NCI-H748 (cell line): ENCODE measurements around the gene SERPING1.
"Not testable (repeated sequence)": the region's sequence is repeated elsewhere in the genome, so short reads cannot be mapped to it uniquely, and the experiment has no call there.

ENCODE experiments used
- DNase-seq: peaks from one replicate; lab custom pipeline; 2025; ENCODE audit not compliant: unreplicated experiment; lab: John Stamatoyannopoulos, UW

The SERPING1 gene

DNA sequence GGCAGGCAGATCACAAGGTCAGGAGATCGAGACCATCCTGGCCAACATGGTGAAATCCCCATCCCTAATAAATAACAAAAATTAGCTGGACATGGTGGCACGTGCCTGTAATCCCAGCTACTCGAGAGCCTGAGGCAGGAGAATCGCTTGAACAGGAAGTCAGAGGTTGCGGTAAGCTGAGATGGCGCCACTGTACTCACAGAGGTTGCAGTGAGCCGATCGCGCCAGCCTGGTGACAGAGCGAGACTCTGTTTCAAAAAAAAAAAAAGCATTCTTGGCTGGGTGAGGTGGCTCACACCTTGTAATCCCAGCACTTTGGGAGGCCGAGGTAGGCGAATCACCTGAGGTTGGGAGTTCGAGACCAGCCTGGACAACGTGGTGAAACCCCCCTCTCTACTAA, 54.7 kb downstream of the SERPING1 start:
- DNase-seq: not testable (repeated sequence)

DNA sequence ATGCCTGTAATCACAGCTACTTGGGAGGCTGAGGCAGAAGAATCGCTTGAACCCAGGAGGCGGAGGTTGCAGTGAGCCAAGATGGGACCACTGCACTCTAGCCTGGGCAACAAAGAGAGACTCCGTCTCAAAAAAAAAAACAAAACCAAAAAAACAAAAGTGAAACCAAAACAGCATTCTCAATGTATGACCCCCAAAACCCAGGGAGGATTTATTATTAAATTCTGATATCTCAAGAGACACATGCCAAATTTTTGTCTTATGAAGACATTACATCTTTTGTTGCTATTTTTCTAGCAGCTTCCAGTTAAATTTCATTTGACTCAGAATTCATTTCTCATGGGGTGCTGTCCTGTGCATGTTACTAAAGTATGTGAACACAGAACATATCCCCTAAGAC, 55.2 kb downstream of the SERPING1 start:
- DNase-seq: no peak

DNA sequence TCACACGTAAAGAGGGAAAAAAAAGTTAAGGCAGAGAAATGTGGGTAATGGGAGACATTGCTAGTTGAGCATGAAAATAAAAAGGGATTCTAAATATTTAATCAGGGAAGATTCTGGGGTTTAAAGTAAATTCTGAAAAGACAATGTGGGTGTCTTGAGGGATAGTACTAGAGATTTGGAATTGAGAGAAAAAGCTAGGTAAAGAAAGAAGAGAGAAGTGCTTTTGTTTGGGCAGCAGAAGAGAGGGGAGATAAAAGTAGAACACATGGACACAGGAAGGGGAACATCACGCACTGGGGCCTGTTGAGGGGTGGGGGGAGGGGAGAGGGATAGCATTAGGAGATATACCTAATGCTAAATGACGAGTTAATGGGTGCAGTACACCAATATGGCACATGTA, 55.7 kb downstream of the SERPING1 start:
- no peak for DNase-seq

DNA sequence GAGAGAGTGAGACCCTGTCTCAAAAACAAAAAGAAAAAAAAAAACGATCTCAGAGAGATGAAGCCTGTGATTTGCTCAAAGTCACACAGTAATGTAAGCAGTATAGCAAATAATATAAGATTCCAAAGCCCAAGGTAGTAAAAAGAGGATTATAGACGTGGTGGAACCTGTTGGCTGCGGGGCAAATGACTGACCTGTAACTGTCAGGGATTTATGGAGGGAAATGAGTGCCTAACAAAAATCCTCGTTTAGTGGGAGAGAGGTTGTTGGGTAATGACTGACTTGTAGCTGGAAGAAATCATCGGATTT, 59.4 kb downstream of the SERPING1 start:
- DNase-seq: no peak

DNA sequence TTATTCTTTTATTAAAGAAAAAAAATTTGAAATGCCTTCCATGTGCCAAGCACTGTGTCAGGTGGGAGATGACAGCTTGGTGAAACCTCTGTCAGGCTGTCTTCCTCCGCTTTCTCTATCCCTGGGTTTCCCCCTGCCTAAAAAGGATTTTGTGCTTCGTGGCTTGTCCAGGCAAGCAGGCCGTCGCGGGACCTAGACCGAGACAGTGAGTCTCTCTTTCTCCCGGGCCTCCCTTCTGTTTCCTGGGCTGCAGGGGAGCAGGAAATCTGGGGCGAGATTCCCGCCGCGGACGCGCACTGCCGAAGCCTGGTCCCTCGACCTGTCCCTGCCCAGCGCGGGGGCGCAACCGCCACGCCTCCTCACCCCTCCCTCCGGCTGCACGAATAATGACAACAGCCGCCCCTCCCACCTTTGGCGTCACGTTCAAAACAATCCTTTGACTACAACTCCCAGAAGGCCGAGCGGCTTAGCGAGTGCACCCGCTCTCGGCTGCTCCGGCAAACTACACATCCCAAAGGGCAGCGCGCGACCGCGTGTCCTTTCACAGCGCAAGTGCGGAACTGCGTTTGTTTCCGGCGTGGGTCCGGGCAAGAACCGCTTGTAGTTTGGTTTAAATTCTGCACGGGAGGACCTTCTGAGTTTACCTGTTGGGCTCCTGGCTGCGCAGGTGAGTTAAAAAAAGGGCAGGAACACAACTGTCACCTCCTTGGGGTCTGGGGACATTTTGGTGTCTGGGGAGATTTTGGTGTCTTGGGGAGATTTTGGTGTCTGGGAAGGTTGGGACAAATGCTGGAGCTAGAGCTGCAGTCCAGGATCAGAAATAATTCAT, 59.9 kb downstream of the SERPING1 start, which contains the start of gene CLP1:
Gene CLP1, plus strand, starts transcription at position 569 of the 829 bp plus-strand sequence. CDS start 1,715 bp downstream, outside the sequence.
- DNase-seq: peak; percentile 99

DNA sequence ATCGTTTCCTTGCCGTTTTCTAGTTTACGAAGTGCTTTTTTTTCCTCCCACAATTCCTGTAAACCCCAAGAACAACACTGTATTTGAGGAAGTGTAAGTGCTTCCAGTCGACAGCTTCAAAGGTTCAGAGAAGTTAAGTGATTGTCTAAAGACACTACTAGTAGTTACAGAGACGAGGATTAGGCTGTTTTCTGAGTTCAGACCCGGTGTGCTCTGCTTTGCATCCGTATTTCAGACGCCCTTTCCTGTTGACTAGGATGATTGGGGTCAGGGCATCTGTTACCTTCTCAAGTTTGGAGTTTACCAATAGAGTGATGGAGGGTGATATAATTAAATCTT, 60.5 kb downstream of the SERPING1 start:
- DNase-seq: peak; percentile 29

DNA sequence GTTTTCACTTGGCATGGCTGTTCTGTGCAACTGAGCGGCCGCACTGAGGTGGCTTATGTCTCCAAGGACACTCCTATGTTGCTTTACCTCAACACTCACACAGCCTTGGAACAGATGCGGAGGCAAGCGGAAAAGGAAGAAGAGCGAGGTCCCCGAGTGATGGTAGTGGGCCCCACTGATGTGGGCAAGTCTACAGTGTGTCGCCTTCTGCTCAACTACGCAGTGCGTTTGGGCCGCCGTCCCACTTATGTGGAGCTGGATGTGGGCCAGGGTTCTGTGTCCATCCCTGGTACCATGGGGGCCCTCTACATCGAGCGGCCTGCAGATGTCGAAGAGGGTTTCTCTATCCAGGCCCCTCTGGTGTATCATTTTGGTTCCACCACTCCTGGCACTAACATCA, 62.2 kb downstream of the SERPING1 start:
- no peak for DNase-seq

DNA sequence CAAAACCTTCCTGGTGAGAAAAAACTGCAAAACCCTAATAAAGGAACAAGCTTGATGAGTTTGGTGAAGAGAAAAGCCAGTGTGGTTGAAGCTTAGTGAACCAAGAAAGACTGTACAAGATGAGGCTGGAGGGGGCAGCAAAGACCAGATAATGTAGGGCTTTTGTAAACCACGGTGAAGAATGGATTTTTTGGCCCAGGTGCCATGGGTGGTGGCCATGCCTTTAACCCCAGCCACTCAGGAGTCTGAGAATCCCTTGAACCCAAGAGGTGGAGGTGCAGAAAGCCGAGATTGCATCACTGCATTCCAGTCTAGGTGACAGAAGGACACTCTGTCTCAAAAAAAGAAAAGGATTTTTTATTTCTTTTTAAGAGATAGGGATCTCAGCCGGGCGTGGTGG, 65.4 kb downstream of the SERPING1 start:
- peak; percentile 2 for DNase-seq

DNA sequence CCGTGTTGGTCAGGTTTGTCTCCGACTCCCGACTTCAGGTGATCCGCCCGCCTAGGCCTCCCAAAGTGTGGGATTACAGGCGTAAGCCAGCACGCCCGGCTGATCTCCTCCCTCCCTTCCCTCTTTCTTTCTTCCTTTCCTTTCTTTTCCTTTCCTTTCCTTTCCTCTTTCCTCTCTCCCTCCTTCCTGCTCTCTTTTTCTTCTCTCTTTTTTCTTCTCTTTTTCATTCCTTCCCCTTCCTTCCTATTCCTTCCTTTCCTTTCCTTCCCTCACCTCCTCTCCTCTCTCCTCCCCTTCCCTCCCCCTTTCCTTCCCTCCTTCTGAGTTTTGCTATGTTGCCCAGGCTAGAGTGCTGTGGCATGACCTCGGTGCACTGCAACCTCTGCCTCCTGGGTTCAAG, 66.5 kb downstream of the SERPING1 start:
- DNase-seq: no peak
